Caco-2 (cell line): ENCODE data around the gene DIAPH3. TPM values are rescaled to one million over a fixed set of nuclear protein-coding genes. Genes with fewer than 3 reads are reported as not detected.

ENCODE experiments used
- BruUV-seq: library from RNA; stranded (reverse); fragments of 400-500 nt; replicated peaks from 2 replicates; lab custom pipeline; 2021; lab: Mats Ljungman, UMichigan
- CTCF ChIA-PET: fragments of 300-600 bp; sonication (Branson Sonifier 250); formaldehyde crosslinking; loops from one replicate; lab custom pipeline; 2022; ENCODE audit warnings: antibody characterized with exemption; lab: Charles Lee
- POLR2A ChIA-PET: fragments of 300-600 bp; sonication (Branson Sonifier 250); formaldehyde crosslinking; loops from one replicate; lab custom pipeline; 2022; ENCODE audit warnings: antibody characterized with exemption; lab: Charles Lee
- DNase-seq, 2 experiments: peaks; one replicate each; pipeline versions ENCODE4 v3.0.0 to v3.0.0-alpha.2; 2020 to 2022
- H3K27me3 ChIP-seq: replicated peaks from 2 replicates; pipeline ENCODE4 v1.6.0; 2011; ENCODE audit warnings: low read length; ENCODE audit not compliant: control insufficient read depth, insufficient read depth
- H3K36me3 ChIP-seq: 2 replicates; pipeline ENCODE4 v1.5.1; 2011; ENCODE audit warnings: low read length; ENCODE audit not compliant: control insufficient read depth, insufficient read depth
- H3K4me1 ChIP-seq: fragments of 250-450 bp; sonication (Bioruptor Pico); 2 replicates; pipeline ENCODE4 v1.5.1; 2020; ENCODE audit warnings: mild to moderate bottlenecking
- H3K4me3 ChIP-seq: 2 replicates; pipeline ENCODE4 v1.5.1; 2011; ENCODE audit warnings: low read depth, mild to moderate bottlenecking, control low read depth, low read length
- H3K9me3 ChIP-seq: fragments of 250-450 bp; sonication (Bioruptor Pico); 2 replicates; pipeline ENCODE4 v1.5.1; 2020; ENCODE audit warnings: mild to moderate bottlenecking, moderate library complexity
- H3K27ac Mint-ChIP-seq: one replicate; pipeline ENCODE4 v1.8.0; 2022; ENCODE audit warnings: mixed read lengths; ENCODE audit not compliant: unreplicated experiment
- H3K27me3 Mint-ChIP-seq: one replicate; pipeline ENCODE4 v1.8.0; 2022; ENCODE audit warnings: mixed read lengths; ENCODE audit not compliant: insufficient read depth, unreplicated experiment
- H3K36me3 Mint-ChIP-seq: one replicate; pipeline ENCODE4 v1.8.0; 2022; ENCODE audit warnings: mild to moderate bottlenecking, mixed read lengths; ENCODE audit not compliant: insufficient read depth, unreplicated experiment
- H3K4me1 Mint-ChIP-seq: one replicate; pipeline ENCODE4 v1.8.0; 2022; ENCODE audit warnings: low read depth, mixed read lengths; ENCODE audit not compliant: unreplicated experiment
- H3K4me3 Mint-ChIP-seq: one replicate; pipeline ENCODE4 v1.8.0; 2022; ENCODE audit warnings: mild to moderate bottlenecking, moderate library complexity, mixed read lengths; ENCODE audit not compliant: unreplicated experiment
- H3K9me3 Mint-ChIP-seq: one replicate; pipeline ENCODE4 v1.8.0; 2022; ENCODE audit warnings: mixed read lengths; ENCODE audit not compliant: unreplicated experiment
- CTCF ChIP-seq, 2 experiments: fragments of 200-600 bp in 1 of 2; IDR thresholded peaks; 1 replicate in 1 of 2; 2 replicates in 1 of 2; pipeline versions ENCODE4 v1.5.1 to v1.8.0; 2011 to 2022; ENCODE audit warnings: antibody characterized with exemption in 1 of 2, control low read depth in 1 of 2, inconsistent platforms in 1 of 2, low read depth in 1 of 2, low read length in 1 of 2, mild to moderate bottlenecking in 1 of 2, moderate library complexity in 1 of 2; ENCODE audit not compliant: insufficient read depth in 1 of 2, severe bottlenecking in 1 of 2, unreplicated experiment in 1 of 2
- intact Hi-C: fragments of 100-400 bp; cut with micrococcal nuclease; formaldehyde crosslinking; loops from one replicate; pipeline ENCODE4 v1.10.0; 2022; ENCODE audit not compliant: unreplicated experiment
- total RNA-seq: library from RNA; stranded (reverse); gene quantifications from 2 replicates; pipeline ENCODE4 v1.2.3, GENCODE V29; 2022

DIAPH3 gene
- total RNA-seq, 1 experiment from 2014 or later, result 60.6 TPM

DNA sequence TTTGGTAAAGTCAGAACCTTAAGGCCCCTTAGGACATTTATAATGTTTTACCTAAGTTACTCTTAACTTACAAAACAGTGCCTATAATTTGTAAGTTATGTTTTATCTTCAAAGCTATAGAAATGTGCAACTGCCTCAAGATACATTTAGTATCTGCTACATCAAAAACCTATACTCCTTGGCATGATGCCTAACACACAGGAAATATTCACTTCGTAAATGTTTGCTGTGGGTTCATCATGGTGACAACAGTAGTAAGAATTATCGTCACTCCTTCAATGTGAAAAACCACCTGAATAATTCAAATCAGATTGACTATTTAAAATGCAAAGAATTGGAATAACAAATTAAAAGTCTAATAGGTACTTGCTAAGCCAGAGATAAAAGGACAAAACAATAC, 184.1 kb downstream of the DIAPH3 start:
- Mint-ChIP-seq H3K4me1 (no peaks in the 10 kb centered on the region), H3K4me3 (no peak overlapping the region), H3K27me3 (no peaks in the 10 kb centered on the region), H3K9me3 (no peaks in the 10 kb centered on the region), H3K36me3 (peaks cover 1% of the 10 kb centered on the region), H3K27ac (no peak overlapping the region)
- TF ChIP-seq CTCF (IDR thresholded peaks at IDR 0.05; ENCODE audit: insufficient read depth in 1 of 2, low read depth in 1 of 2, low read length in 1 of 2, severe bottlenecking in 1 of 2, unreplicated experiment in 1 of 2), result no peak
- Histone ChIP-seq H3K9me3 (no peaks in the 10 kb centered on the region), H3K36me3 (no peaks in the 10 kb centered on the region), H3K4me3 (no peak overlapping the region), H3K4me1 (peaks cover 9% of the 10 kb centered on the region; the same call in 1 of the 2 replicates), H3K27me3 (no peaks in the 10 kb centered on the region)
- no peak for DNase-seq
- no TSS peak for BruUV-seq
- ChIA-PET CTCF (no interaction called here), POLR2A (no interaction called here)
- intact Hi-C loops, result no loop called here

DNA sequence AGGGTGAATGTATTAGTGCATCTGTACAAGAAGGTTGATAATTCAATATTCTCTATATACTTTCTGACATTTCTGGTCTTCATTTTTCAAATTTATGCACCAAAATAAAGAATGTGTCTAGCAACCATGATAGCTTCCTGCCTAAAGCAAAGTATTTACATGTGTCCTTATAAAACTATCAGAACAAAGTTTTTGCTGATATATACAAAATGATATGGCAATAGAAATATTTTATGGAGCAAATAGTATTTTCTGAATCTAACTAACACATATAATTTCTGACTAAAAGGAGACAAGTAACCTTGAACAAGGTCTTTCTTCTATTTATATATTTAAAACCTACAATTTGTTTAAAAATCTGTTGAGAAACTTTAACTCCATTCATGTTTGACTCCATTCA, 184.9 kb downstream of the DIAPH3 start:
- Histone ChIP-seq H3K9me3 (no peaks in the 10 kb centered on the region), H3K4me3 (no peak overlapping the region), H3K36me3 (no peaks in the 10 kb centered on the region), H3K4me1 (peaks cover 15% of the 10 kb centered on the region; the same call in 1 of the 2 replicates), H3K27me3 (no peaks in the 10 kb centered on the region)
- H3K4me1 Mint-ChIP-seq, result no peaks in the 10 kb centered on the region
- no TSS peak for BruUV-seq
- no peak overlapping the region for H3K27ac Mint-ChIP-seq
- POLR2A ChIA-PET, result no interaction called here
- no peaks in the 10 kb centered on the region for H3K27me3 Mint-ChIP-seq
- no peak for TF ChIP-seq CTCF (IDR thresholded peaks at IDR 0.05; ENCODE audit: insufficient read depth in 1 of 2, low read depth in 1 of 2, low read length in 1 of 2, severe bottlenecking in 1 of 2, unreplicated experiment in 1 of 2)
- no peak overlapping the region for H3K4me3 Mint-ChIP-seq
- DNase-seq, result no peak
- H3K9me3 Mint-ChIP-seq, result no peaks in the 10 kb centered on the region
- H3K36me3 Mint-ChIP-seq, result peaks cover 6% of the 10 kb centered on the region
- intact Hi-C loops, result no loop called here
- CTCF ChIA-PET, result no interaction called here

DNA sequence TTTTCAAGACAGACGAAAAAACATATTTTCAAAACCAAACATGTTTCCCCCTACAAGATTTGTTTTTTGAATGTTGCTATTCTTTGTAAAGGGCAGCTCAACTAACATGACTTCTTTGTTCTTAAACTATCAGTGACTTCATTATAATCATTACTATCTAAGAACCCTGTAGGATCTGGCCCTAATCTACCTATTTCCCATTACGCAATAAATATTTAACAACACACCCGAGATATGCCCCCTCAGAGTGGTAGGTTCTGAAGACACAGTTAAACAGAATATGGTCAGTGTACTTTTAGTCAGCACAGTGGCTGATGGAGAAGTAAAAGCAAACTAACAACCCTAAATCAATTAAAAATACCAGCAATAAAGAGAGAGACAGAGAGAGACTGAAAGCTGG, 186.9 kb downstream of the DIAPH3 start:
- no peak overlapping the region for H3K27ac Mint-ChIP-seq
- DNase-seq, result no peak
- H3K9me3 Mint-ChIP-seq, result no peaks in the 10 kb centered on the region
- Histone ChIP-seq H3K9me3 (no peaks in the 10 kb centered on the region), H3K27me3 (no peaks in the 10 kb centered on the region), H3K4me3 (no peak overlapping the region), H3K36me3 (no peaks in the 10 kb centered on the region), H3K4me1 (peaks cover 33% of the 10 kb centered on the region)
- ChIA-PET POLR2A (no interaction called here), CTCF (no interaction called here)
- peaks cover 6% of the 10 kb centered on the region for H3K36me3 Mint-ChIP-seq
- intact Hi-C loops, result no loop called here
- no peak overlapping the region for H3K4me3 Mint-ChIP-seq
- no TSS peak for BruUV-seq
- peaks cover 4% of the 10 kb centered on the region for H3K4me1 Mint-ChIP-seq
- H3K27me3 Mint-ChIP-seq, result no peaks in the 10 kb centered on the region
- no peak for TF ChIP-seq CTCF (IDR thresholded peaks at IDR 0.05; ENCODE audit: insufficient read depth in 1 of 2, low read depth in 1 of 2, low read length in 1 of 2, severe bottlenecking in 1 of 2, unreplicated experiment in 1 of 2)
